K562 (cell line): Measurements from ENCODE around the gene ZNF490. TPM values are rescaled to one million over a fixed set of nuclear protein-coding genes. Genes with fewer than 3 reads are reported as not detected.

Source experiments
- ETS1 ChIP-seq: conservative IDR thresholded peaks from 2 replicates; pipeline ENCODE4 v1.6.1; 2011; ENCODE audit warnings: low read depth, mild to moderate bottlenecking, low read length; ENCODE audit not compliant: control insufficient read depth
- GMEB1 ChIP-seq: fragments of 250-450 bp; sonication (Bioruptor Pico); IDR thresholded peaks from 2 replicates; pipeline ENCODE4 v1.4.0; 2020; ENCODE audit warnings: mild to moderate bottlenecking
- MYC ChIP-seq, 2 experiments: fragments of 250-450 bp in 1 of 2; sonication (Bioruptor Pico) in 1 of 2; IDR thresholded peaks; 2 replicates each; pipeline versions ENCODE4 v1.5.1 to v1.6.1; 2012 to 2021; ENCODE audit warnings: low read depth in 2 of 2, borderline replicate concordance in 1 of 2, improper control_type of control experiment in 1 of 2, low read length in 1 of 2, mild to moderate bottlenecking in 1 of 2, moderate library complexity in 1 of 2
- NR0B1 ChIP-seq: fragments of 450-650 bp; IDR thresholded peaks from one replicate; pipeline ENCODE4 v1.6.1; 2018; ENCODE audit warnings: mild to moderate bottlenecking, moderate library complexity; ENCODE audit not compliant: partially characterized antibody
- SIN3B ChIP-seq: fragments of 450-650 bp; IDR thresholded peaks from 2 replicates; pipeline ENCODE4 v1.6.1; 2017; ENCODE audit warnings: low read depth, mild to moderate bottlenecking, moderate library complexity
- STAT5A ChIP-seq: IDR thresholded peaks from 2 replicates; pipeline ENCODE4 v1.6.1; 2012; ENCODE audit warnings: low read length, inconsistent platforms, borderline replicate concordance
- ZNF318 ChIP-seq, 2 experiments: fragments of 450-650 bp; IDR thresholded peaks; 2 replicates each; pipeline ENCODE4 v1.6.1; 2016; ENCODE audit warnings: mild to moderate bottlenecking in 2 of 2, borderline replicate concordance in 1 of 2, low read depth in 1 of 2, moderate library complexity in 1 of 2
- polyA plus RNA-seq, 8 experiments: library from polyadenylated mRNA; depleted of rRNA in 4 of 8; stranded (reverse) in 5 of 8; unstranded in 3 of 8; fragments of >200 nt; fragmentation: Nextera tagmentation in 2 of 8; fragmentation: Illumina TruSeq in 1 of 8; extraction: Ambion mirVana in 2 of 8; extraction: Trizol in 1 of 8; gene quantifications; 2 replicates each; pipeline versions ENCODE4 v1.2.1 to v1.2.3, GENCODE V29; 2011 to 2014; ENCODE audit warnings: inconsistent platforms in 1 of 8, missing spikeins in 1 of 8
- total RNA-seq, 7 experiments: library from RNA; depleted of rRNA in 6 of 7; stranded (reverse); fragments of >200 nt in 6 of 7; fragmentation: Illumina TruSeq in 2 of 7; extraction: Trizol in 2 of 7; gene quantifications; 2 replicates each; pipeline versions ENCODE4 v1.2.1 to v1.2.3, GENCODE V29; 2011 to 2021; ENCODE audit warnings: low replicate concordance in 1 of 7

ZNF490 gene
- total and polyA plus RNA-seq, 9 of the 15 experiments (the other 6 are each of a cell fraction or from before 2014, with no cell fraction given), result 0.90 to 8.3 (median 4.4) TPM

GRCh38 chr19:12610540-12611360 lies at the start of gene ZNF490, which contains the start of gene ZNF791 (continued):
- no peak for TF ChIP-seq ZNF318 (IDR thresholded peaks at IDR 0.05; ENCODE audit: borderline replicate concordance in 1 of 2, low read depth in 1 of 2)
- no peak for TF ChIP-seq STAT5A
- TF ChIP-seq ETS1, result peak; percentile 18; the same call in 1 of the 2 replicates
- peak; percentile 31; the same call in 1 of the 2 replicates for TF ChIP-seq MYC (IDR thresholded peaks at IDR 0.05; ENCODE audit: low read depth, low read length)
- no peak for TF ChIP-seq MYC (CRISPR knock-in tag; IDR thresholded peaks at IDR 0.05; ENCODE audit: borderline replicate concordance, low read depth)
- peak; percentile 97 for TF ChIP-seq GMEB1
- no peak for TF ChIP-seq NR0B1
- peak; percentile 80 for TF ChIP-seq SIN3B
